BE2C (cell line): ENCODE results near the gene IQGAP3.

ENCODE experiments used
- DNase-seq: peaks from one replicate; pipeline ENCODE4 v3.0.0-alpha.2; 2020
- H3K27me3 ChIP-seq: fragments of 250-450 bp; sonication (Bioruptor Pico); 2 replicates; pipeline ENCODE4 v1.5.1; 2020; ENCODE audit warnings: mild to moderate bottlenecking
- H3K36me3 ChIP-seq: fragments of 250-450 bp; sonication (Bioruptor Pico); 2 replicates; pipeline ENCODE4 v1.5.1; 2020; ENCODE audit warnings: mild to moderate bottlenecking
- H3K4me1 ChIP-seq: fragments of 250-450 bp; sonication (Bioruptor Pico); 2 replicates; pipeline ENCODE4 v1.5.1; 2020
- H3K4me3 ChIP-seq: 2 replicates; pipeline ENCODE4 v1.5.1; 2011; ENCODE audit warnings: low read depth, low read length
- H3K9me3 ChIP-seq: fragments of 250-450 bp; sonication (Bioruptor Pico); 2 replicates; pipeline ENCODE4 v1.5.1; 2020
- TF ChIP-seq, protein P1 (sequence below): IDR thresholded peaks from 2 replicates; pipeline ENCODE4 v1.5.1; 2012; ENCODE audit warnings: mild to moderate bottlenecking, low read depth, low read length

The IQGAP3 gene

DNA sequence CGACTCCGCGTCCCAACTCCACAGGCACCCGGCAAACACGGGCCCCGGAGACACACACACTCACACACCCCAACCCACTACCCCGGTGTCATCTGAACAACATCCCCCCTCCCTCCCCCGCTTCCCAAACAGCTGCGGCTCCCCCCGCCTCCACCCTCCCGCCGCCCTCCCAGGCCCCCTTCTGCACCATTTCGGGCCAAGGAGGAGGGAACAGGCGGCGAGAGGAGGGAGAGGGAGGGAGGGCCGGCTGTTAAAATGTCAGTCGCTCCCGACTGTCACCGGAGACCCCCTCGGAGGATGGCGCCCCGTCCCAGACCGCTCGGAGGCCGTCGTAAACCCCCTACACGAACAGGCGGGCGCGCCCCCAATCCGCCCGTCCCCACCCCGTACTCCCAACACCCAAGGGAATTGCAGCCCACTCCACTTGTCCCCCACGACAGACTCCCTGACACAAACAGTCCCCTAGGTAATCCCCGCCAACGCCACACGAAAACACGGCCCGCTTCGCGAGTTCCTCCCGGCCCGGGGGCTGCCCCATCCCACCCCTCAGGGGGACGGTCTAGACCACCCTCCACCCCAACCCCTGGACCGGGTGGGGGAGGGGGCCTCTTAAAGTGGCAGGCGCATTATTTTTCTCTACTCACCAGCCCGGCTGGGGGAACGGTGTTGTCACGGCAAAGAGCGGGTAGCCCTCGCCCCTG lies 72.4 kb downstream of the IQGAP3 start:
- H3K4me3 ChIP-seq, result peak overlapping the region; percentile 96
- H3K9me3 ChIP-seq, result no peaks in the 10 kb centered on the region
- peaks cover 7% of the 10 kb centered on the region for H3K36me3 ChIP-seq
- no peaks in the 10 kb centered on the region for H3K27me3 ChIP-seq
- TF ChIP-seq, protein P1, sequence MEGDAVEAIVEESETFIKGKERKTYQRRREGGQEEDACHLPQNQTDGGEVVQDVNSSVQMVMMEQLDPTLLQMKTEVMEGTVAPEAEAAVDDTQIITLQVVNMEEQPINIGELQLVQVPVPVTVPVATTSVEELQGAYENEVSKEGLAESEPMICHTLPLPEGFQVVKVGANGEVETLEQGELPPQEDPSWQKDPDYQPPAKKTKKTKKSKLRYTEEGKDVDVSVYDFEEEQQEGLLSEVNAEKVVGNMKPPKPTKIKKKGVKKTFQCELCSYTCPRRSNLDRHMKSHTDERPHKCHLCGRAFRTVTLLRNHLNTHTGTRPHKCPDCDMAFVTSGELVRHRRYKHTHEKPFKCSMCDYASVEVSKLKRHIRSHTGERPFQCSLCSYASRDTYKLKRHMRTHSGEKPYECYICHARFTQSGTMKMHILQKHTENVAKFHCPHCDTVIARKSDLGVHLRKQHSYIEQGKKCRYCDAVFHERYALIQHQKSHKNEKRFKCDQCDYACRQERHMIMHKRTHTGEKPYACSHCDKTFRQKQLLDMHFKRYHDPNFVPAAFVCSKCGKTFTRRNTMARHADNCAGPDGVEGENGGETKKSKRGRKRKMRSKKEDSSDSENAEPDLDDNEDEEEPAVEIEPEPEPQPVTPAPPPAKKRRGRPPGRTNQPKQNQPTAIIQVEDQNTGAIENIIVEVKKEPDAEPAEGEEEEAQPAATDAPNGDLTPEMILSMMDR, result no peak
- DNase-seq, result peak; percentile 56
- peaks cover 31% of the 10 kb centered on the region for H3K4me1 ChIP-seq

DNA sequence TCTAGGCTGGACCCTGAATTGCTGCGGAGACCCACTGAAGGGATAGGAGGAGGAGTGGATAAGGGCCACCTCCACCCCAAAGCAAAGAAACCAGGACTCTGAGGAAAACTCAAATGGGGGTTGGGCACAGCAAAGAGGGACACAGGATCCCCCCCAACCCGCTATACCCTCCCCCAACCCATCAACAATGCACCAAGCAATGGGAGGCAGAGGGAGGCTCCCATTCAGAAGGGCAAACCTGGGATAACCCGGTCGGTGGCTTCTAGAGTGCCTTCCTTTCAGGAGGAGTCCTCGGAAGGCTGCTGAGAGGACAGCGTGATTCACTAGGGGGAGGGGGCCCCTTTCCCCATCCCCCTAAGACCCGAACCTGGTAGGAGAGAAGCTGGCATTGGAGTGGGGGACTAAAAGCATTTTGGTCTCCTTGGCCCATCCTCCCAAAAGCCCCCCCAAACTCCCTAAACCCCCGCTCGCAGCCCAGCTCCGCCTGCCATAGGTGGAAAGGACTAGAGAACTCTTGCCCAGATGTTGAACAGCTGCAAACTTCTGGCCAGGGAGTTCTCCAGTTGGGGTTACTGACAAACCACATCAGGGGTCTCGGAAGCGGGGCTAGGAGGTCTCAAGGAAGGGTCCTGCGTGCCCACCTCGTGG lies 73.0 kb downstream of the IQGAP3 start:
- no peak for DNase-seq
- Histone ChIP-seq H3K27me3 (no peaks in the 10 kb centered on the region), H3K36me3 (peaks cover 10% of the 10 kb centered on the region), H3K4me1 (peaks cover 25% of the 10 kb centered on the region), H3K4me3 (peak overlapping the region; percentile 96), H3K9me3 (no peaks in the 10 kb centered on the region)
- TF ChIP-seq, protein P1, result no peak

DNA sequence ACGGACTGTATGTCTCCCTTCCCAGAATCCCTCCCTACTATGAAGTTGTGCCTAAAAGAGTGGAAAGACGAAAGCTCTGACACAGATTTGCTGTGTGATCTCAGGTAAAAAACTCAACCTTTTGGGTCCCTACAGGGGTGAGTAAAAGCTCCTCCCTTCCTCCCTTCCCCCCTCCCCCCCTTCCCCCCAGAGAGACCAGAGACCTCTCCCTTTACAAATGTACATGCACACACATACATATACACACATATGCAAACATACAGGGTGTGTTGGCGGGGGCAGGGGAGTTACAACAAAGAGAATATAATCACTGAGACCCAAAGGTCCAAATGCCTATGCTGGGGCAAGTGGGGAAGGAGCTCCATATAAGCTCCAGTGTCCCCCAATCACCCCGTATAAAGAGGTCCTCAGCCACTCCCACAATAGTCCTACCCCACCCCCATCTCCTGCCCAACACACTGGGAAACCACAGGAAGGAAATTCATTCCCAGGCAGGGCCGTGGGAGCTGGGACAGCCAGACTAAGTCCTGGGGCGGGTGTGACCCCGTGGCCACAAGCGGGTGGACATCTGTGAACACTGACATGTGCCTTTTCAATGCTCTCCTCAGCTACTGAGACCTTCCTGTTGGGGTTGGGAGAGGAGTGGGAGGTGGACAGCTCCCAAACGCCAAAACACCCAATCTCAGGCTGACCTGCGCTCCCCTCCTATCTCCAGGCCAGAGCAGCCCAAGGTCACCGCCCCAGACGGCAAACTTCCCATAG lies 73.8 kb downstream of the IQGAP3 start:
- Histone ChIP-seq H3K36me3 (peaks cover 10% of the 10 kb centered on the region), H3K27me3 (no peaks in the 10 kb centered on the region), H3K4me3 (peak overlapping the region; percentile 96), H3K4me1 (peaks cover 18% of the 10 kb centered on the region), H3K9me3 (no peaks in the 10 kb centered on the region)
- TF ChIP-seq, protein P1, result no peak
- no peak for DNase-seq

DNA sequence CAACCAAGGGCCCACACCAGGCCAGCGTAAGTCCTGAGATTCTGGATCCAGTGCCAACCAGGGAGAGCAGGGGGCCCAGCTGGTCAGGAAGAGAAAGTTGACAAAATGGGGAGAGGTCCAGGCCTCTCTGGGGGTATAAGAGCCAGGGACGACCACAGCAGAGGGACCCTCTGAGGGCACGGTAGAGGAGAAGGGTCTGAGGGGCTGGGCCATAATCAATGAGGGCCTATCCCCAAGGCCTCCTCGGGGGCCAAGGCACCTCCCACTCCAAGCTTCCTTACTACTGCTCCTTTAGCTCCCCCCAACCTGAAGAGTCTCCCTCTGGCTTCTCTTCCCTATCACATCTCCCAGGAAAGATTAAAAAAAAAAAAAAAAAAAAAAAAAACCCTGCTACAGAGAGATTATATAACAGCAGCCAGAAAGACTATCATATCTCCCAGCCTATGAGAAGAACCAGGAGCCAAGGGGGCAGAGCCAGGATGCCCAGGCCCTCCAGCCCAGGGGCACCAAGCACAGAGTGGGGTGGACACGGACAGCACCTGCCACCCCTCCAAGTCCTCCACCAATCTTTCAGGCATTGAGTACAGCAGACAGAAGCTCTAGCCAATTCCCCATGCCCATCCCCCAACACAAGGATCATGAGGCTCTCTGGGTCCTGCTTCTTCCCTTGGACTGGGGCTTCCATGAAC lies 74.5 kb downstream of the IQGAP3 start:
- no peaks in the 10 kb centered on the region for H3K27me3 ChIP-seq
- H3K36me3 ChIP-seq, result peaks cover 10% of the 10 kb centered on the region
- peaks cover 17% of the 10 kb centered on the region for H3K4me1 ChIP-seq
- DNase-seq, result no peak
- no peaks in the 10 kb centered on the region for H3K9me3 ChIP-seq
- H3K4me3 ChIP-seq, result no peak overlapping the region
- TF ChIP-seq, protein P1, result no peak

DNA sequence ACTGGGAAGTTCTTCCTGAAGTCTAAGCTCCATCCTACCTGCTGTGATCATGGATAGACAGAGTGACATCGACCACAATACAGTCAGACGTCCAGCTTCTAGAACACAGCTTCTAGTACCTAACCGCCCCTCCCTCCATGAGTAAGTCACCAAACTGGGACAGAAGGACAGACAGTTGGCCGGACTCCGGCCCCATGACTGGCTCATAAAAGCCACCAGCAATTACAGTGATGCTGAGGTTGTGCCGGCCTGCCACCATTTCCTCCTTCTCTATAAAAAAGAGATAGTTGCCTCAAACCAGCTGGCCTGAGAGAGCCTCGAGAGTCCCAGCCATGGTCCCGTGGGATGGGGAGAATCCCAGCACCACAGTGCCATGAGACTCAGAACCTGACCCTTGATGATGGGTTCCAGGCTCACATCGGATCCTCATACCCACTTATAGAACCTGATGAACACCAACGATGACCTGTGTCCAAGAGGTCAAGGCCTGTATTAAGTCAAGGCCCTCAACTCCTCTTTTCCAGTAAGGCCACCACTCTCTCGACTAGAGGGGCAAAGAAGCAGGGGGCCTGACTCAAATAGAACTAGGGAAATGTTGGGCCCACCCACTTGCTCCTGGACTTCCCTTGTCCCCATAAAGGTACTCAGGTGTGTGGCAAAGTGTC lies 75.2 kb downstream of the IQGAP3 start:
- no peaks in the 10 kb centered on the region for H3K27me3 ChIP-seq
- no peak overlapping the region for H3K4me3 ChIP-seq

More for the DNA sequence above, 75.2 kb downstream of the IQGAP3 start:
- H3K9me3 ChIP-seq, result no peaks in the 10 kb centered on the region
- peaks cover 17% of the 10 kb centered on the region for H3K4me1 ChIP-seq
- peaks cover 10% of the 10 kb centered on the region for H3K36me3 ChIP-seq
- TF ChIP-seq, protein P1, result no peak
- no peak for DNase-seq
